Neural crest cell (in vitro differentiated cells): Measurements from ENCODE around the gene OSBPL10. TPM values are rescaled to one million over a fixed set of nuclear protein-coding genes. Genes with fewer than 3 reads are reported as not detected.
A peak's percentile ranks its signal among the peaks of the same experiment; 100 is the strongest.

Source experiments
- DNase-seq: peaks from one replicate; pipeline ENCODE4 v3.0.0; 2021; ENCODE audit warnings: low read depth, mixed read lengths, low spot score
- H3K27ac Mint-ChIP-seq: one replicate; pipeline ENCODE4 v1.8.0; 2021; ENCODE audit warnings: mild to moderate bottlenecking, mixed read lengths; ENCODE audit not compliant: unreplicated experiment
- H3K27me3 Mint-ChIP-seq: 2 replicates; pipeline ENCODE4 v1.8.0; 2021; ENCODE audit warnings: low read depth, mild to moderate bottlenecking, mixed read lengths
- H3K36me3 Mint-ChIP-seq: 2 replicates; pipeline ENCODE4 v1.8.0; 2021; ENCODE audit warnings: low read depth, mild to moderate bottlenecking, mixed read lengths
- H3K4me1 Mint-ChIP-seq: 2 replicates; pipeline ENCODE4 v1.8.0; 2021; ENCODE audit warnings: mixed read lengths
- H3K4me3 Mint-ChIP-seq: one replicate; pipeline ENCODE4 v1.8.0; 2021; ENCODE audit warnings: mild to moderate bottlenecking, mixed read lengths
- H3K9me3 Mint-ChIP-seq: 2 replicates; pipeline ENCODE4 v1.8.0; 2021; ENCODE audit warnings: mixed read lengths
- total RNA-seq: library from RNA; stranded (reverse); gene quantifications from 2 replicates; pipeline ENCODE4 v1.2.1, GENCODE V29; 2021
- TF ChIP-seq, protein P1 (sequence below): fragments of 200-600 bp; sonication (generic); conservative IDR thresholded peaks from 2 replicates; pipeline ENCODE4 v1.5.0; 2021; ENCODE audit warnings: antibody characterized with exemption, mild to moderate bottlenecking

The OSBPL10 gene
- total RNA-seq, 1 donor from 2014 or later = 18.7 TPM

DNA sequence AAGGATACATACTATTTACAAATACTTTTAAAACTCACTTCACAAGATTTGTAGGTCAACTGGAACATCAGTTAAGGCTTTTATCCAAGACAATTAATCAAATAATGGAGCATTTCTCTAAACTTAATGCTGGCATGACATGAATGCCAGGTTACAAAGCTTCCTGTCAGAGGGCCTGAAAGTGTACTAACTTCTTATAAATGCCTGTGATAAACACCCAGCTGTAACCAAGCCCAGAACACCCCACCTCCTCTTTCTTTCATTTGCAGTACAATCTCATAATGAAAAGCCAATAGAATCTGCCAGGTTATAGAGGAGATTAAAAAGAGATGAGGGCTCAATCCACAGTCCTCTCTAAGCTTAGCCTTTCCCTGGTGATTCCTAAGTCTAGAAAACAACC, 214.4 kb downstream of the OSBPL10 start:
- peaks cover 22% of the 10 kb centered on the region for H3K4me1 Mint-ChIP-seq
- H3K4me3 Mint-ChIP-seq = no peak overlapping the region
- no peak overlapping the region for H3K27ac Mint-ChIP-seq
- H3K27me3 Mint-ChIP-seq = no peaks in the 10 kb centered on the region
- TF ChIP-seq, protein P1, sequence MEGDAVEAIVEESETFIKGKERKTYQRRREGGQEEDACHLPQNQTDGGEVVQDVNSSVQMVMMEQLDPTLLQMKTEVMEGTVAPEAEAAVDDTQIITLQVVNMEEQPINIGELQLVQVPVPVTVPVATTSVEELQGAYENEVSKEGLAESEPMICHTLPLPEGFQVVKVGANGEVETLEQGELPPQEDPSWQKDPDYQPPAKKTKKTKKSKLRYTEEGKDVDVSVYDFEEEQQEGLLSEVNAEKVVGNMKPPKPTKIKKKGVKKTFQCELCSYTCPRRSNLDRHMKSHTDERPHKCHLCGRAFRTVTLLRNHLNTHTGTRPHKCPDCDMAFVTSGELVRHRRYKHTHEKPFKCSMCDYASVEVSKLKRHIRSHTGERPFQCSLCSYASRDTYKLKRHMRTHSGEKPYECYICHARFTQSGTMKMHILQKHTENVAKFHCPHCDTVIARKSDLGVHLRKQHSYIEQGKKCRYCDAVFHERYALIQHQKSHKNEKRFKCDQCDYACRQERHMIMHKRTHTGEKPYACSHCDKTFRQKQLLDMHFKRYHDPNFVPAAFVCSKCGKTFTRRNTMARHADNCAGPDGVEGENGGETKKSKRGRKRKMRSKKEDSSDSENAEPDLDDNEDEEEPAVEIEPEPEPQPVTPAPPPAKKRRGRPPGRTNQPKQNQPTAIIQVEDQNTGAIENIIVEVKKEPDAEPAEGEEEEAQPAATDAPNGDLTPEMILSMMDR = no peak
- no peak for DNase-seq
- H3K36me3 Mint-ChIP-seq = no peaks in the 10 kb centered on the region
- H3K9me3 Mint-ChIP-seq = no peaks in the 10 kb centered on the region

DNA sequence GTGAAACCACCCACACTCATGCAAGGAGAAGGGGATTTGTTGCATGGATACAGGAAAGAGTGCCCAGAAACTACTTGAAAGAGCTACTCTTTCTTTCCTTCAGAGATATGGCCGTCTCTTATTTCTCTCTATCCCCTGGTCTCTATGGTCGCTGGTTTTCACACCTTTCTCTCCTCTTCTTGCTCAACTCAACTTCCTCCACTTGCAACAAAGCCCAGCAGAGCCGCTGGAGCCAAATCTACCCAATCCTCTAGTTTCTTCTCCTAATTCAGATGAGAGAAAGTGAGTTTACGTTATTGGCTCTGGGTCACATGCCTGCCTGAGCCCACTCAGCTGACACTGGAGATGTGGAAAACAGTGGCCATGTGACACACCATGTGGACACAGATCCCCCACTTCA, 215.2 kb downstream of the OSBPL10 start:
- no peaks in the 10 kb centered on the region for H3K9me3 Mint-ChIP-seq
- no peak overlapping the region for H3K4me3 Mint-ChIP-seq
- H3K27me3 Mint-ChIP-seq = no peaks in the 10 kb centered on the region
- DNase-seq = no peak
- no peaks in the 10 kb centered on the region for H3K36me3 Mint-ChIP-seq
- peaks cover 22% of the 10 kb centered on the region for H3K4me1 Mint-ChIP-seq
- TF ChIP-seq, protein P1 = no peak
- H3K27ac Mint-ChIP-seq = no peak overlapping the region

DNA sequence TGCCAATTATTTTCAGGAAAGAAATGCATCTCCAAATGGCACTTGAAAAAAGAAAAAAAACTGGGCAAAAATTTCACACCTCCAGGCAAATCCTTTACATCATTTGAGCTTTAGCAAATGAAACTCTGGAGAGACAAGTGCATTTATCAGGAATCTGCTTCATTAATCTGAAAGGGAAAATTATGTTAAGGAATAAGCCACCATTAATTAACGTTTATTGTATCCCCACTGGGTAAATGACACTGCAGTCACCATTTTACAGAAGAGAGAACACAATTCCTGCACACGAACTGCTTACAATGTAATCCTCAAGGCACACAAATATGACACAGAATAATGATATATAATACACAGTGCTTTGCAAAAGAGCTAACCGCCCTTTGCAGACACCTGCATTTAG, 217.3 kb downstream of the OSBPL10 start:
- Mint-ChIP-seq H3K4me1 (peaks cover 22% of the 10 kb centered on the region), H3K27me3 (no peaks in the 10 kb centered on the region), H3K36me3 (no peaks in the 10 kb centered on the region), H3K4me3 (no peak overlapping the region), H3K27ac (no peak overlapping the region), H3K9me3 (no peaks in the 10 kb centered on the region)
- no peak for DNase-seq
- TF ChIP-seq, protein P1 = no peak

DNA sequence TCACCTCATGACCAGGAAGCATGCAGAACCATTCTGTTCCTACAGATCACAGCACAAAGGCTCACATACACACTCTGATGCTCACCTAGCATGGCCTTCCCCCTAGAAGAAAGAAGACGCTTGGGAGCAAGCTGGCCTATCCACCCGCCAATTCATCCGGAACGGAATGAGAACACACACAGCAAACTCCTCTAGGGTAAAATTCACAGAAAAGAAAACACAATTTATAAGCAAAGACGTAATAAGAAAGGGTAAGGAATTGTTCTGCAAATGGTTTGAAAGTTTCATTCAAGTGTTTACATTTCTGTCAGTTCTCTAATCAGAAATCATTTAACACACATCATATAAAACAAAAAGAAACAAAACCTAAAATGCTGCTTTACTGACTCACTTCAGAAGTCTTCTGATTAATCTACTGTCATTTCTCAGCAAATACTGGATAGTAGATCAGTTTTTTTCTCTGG, 218.1 kb downstream of the OSBPL10 start:
- Mint-ChIP-seq H3K27ac (peak overlapping the region; percentile 51), H3K4me1 (peaks cover 26% of the 10 kb centered on the region), H3K27me3 (no peaks in the 10 kb centered on the region), H3K4me3 (no peak overlapping the region), H3K9me3 (no peaks in the 10 kb centered on the region), H3K36me3 (no peaks in the 10 kb centered on the region)
- TF ChIP-seq, protein P1 = no peak
- DNase-seq = no peak

DNA sequence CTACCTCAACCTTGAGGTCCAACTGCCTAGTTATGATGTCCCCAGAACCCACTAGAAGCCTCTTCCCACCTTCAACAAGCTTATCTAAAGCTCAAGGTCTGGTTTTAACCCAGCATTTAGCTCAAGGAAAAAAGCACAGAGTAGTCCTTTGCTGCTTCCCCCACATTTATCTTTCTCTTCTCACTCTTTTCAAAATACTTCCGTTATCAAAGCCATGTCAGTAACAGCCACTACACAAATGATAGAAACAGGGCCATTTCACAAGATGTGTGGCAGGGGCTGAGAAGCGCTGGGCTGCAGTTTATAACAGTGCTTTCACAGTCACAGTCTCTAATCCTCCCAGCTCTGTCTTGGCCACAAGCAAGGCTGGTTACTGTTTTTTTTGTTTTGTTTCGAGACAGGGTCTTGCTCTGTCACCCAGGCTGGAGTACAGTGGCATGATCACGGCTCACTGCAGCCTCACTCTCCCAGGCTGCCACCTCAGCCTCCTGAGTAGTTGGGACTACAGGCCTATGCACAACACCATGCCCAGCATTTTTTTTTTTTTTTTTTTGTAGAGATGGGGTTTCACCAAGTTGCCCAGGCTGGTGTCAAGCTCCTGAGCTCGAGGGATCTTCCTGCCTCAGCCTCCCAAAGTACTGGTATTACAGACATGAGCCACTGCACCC, 218.8 kb downstream of the OSBPL10 start:
- Mint-ChIP-seq H3K4me1 (peaks cover 26% of the 10 kb centered on the region), H3K27me3 (no peaks in the 10 kb centered on the region), H3K27ac (no peak overlapping the region), H3K36me3 (no peaks in the 10 kb centered on the region), H3K9me3 (no peaks in the 10 kb centered on the region), H3K4me3 (no peak overlapping the region)
- TF ChIP-seq, protein P1 = no peak
- no peak for DNase-seq
